Fibroblast of pulmonary artery (primary cell): ENCODE measurements around the gene HACD4.
A peak's percentile ranks its signal among the peaks of the same experiment; 100 is the strongest.

Source experiments
- DNase-seq: peaks from one replicate; pipeline ENCODE4 v3.0.0-alpha.2; 2010; ENCODE audit warnings: low read depth
- H3K4me3 ChIP-seq: replicated peaks from 2 replicates; pipeline ENCODE4 v1.5.1; 2011; ENCODE audit warnings: low read depth, mild to moderate bottlenecking, control low read depth, low read length, moderate library complexity
- CTCF ChIP-seq: IDR thresholded peaks from 2 replicates; pipeline ENCODE4 v1.5.1; 2011; ENCODE audit warnings: mild to moderate bottlenecking, control low read depth, low read length, inconsistent platforms; ENCODE audit errors: missing control alignments

HACD4 gene

GRCh38 chr9:21037278-21037677 lies 5.8 kb upstream of the HACD4 start:
- H3K4me3 ChIP-seq = no peak overlapping the region
- no peak for DNase-seq
- no peak for TF ChIP-seq CTCF

GRCh38 chr9:21031808-21032183 lies 356 bp upstream of the HACD4 start:
- no peak for TF ChIP-seq CTCF
- peak overlapping the region; percentile 44 for H3K4me3 ChIP-seq
- no peak for DNase-seq

- peak; percentile 42 for DNase-seq
- H3K4me3 ChIP-seq = peak overlapping the region; percentile 44
- TF ChIP-seq CTCF = no peak
Observed at GRCh38 chr9:21030389-21031035, 928 bp downstream of the HACD4 start.

GRCh38 chr9:21029661-21030060 lies 1.8 kb downstream of the HACD4 start:
- no peak for TF ChIP-seq CTCF
- DNase-seq = no peak
- no peak overlapping the region for H3K4me3 ChIP-seq

- no peak overlapping the region for H3K4me3 ChIP-seq
- TF ChIP-seq CTCF = no peak
- DNase-seq = no peak
Observed at GRCh38 chr9:21028466-21028865, 3.0 kb downstream of the HACD4 start.

- no peak overlapping the region for H3K4me3 ChIP-seq
- no peak for TF ChIP-seq CTCF
- peak; percentile 26 for DNase-seq
Observed at GRCh38 chr9:21027295-21027694, 4.1 kb downstream of the HACD4 start.

- no peak overlapping the region for H3K4me3 ChIP-seq
- DNase-seq = peak; percentile 7
Observed at GRCh38 chr9:21023861-21024260, 7.6 kb downstream of the HACD4 start.

More at GRCh38 chr9:21023861-21024260, 7.6 kb downstream of the HACD4 start:
- no peak for TF ChIP-seq CTCF
